Suppressor macrophage (primary cell): ENCODE results near the gene CCDC107.

Experiments
- DNase-seq, 4 experiments: peaks; one replicate each; pipeline ENCODE4 v3.0.0-alpha.2; 2020 to 2022

CCDC107 gene

DNA sequence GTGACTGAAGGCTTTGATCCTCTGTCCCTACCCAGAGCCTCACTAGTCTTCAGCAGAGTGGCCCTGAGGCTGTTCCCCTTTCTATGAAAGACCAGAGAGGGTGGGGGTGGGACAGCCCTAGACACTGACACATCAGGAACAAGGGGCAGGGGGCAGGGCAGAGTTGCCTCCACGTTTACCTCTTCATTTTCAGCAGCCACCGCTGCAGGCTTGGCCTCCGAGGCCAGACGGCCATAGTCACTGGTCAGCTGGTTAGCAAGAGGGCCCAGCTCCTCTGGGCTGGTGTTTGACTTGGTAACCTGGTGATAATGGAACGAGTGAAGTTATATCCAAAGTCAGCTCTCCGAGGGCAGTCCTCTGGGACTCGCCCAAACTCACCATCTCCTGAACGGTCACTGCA is 47.3 kb downstream of the CCDC107 start:
- peak in 1 of 4 experiments; percentile 20 for DNase-seq

DNA sequence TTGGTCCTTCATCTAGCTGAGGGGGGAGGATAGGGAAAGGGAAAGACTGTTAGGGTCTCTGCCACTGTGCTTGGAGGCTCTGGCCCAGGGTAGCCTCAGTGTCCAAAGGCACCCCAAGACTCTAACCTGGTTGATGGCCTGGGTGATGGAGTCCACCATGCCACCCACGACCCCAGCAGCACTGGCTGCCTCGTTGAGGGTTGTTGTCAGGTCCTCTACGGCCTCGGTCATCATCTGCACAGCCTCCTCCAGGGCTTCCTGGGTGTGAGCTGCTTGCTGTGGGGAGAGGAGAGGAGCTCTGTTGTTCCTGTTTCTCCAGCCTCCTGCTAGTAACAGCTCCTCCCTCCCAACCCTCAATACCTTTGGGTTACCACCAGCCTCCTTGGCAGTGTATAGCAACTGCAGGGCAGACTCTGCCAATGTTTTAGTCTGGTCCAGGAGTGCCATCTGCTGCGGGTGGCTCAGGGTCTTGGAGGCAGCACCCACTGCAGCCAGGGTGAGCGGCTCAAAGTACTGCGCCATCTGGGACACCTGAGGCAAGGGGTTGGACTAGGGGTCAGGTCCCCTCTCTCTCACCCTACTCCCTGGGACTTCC is 47.8 kb downstream of the CCDC107 start:
- no peak for DNase-seq

DNA sequence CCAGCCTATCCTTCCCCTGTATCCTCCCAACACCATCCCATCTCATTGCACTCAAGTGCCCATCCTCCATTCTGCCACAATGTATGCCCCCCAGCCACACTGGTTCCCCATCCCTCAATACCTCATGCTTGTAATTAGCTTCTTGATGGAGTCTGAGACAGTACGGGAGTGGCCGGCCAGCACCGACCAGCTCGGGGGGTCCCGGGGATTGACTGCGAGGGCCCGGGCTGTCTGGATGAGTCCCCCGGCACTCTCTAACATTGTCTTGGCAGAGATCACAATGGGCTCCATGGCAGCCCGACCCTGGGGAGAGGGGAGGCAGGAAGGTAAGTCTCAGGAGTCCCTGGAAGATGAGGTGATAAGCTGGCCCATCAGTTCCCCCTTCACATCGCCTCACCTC is 48.9 kb downstream of the CCDC107 start:
- DNase-seq, result no peak

DNA sequence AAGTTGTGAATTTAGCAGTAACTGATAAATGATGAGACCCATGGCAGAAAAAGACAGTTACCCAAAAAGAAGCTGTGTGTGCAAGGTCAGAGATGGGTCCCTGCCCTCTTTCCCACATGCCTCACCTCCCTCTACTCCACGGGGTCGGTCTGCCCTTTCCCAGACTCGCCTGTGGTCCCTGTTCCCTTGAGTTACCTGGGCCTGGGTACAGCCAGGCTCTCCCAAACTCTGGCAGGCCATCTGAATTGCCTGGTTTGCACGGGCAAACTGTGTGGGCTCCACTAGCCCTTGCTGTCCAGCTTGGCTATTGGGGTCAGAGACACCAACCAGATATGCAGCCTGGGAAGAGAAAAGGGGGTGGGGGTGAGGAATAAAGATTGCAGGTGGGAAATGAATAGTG is 50.1 kb downstream of the CCDC107 start:
- DNase-seq, result no peak

DNA sequence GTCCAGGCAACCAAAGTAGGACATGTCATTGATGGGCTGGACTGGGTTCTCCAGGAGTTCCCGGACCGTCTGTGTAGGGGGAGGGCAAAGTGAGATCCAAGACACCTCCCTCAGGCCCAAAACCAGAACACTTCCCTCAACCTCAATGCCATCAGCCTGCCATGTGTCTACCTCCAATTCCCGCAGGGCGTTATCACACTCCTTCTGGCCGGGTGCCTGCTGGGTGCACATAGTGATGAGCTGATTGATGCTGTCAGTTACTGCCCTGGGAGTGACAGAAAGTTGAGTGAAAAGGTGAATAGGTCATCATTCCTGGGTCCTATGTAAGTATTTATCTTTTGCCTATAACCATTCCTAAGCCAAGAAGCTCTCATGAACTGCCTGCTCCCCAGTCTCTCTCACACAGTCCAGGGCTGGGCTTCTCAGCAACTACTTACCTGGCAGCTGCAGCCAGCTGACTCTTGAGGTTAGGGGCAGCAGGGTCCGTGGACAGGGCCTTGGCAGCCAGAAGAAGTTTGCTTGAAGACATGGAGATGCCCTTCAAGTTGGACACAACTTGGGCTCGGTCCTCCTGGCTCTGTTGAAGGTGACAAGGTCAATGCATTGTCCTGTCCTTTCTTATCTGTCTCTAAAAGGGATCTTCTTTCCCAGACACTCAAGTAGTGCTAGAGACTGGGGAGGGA is 52.9 kb downstream of the CCDC107 start:
- no peak for DNase-seq
